Tibial nerve (tissue), 4 donors: ENCODE data around the gene CDC25A. TPM values are rescaled to one million over a fixed set of nuclear protein-coding genes. Genes with fewer than 3 reads are reported as not detected.
A peak's percentile ranks its signal among the peaks of the same experiment; 100 is the strongest.

Source experiments
- DNase-seq, 2 donors: peaks; one replicate each; pipeline ENCODE4 v3.0.0-alpha.2; 2019; ENCODE audit warnings: low spot score in 2 of 2
- H3K27ac ChIP-seq, 4 donors: fragments of 200-600 bp; sonication (generic) in 3 of 4; one replicate each; pipeline ENCODE4 v1.5.1; 2017 to 2019; ENCODE audit warnings: mild to moderate bottlenecking in 1 of 4
- H3K27me3 ChIP-seq, 2 donors: fragments of 200-600 bp; sonication (generic) in 1 of 2; one replicate each; pipeline versions ENCODE4 v1.5.1 to v1.6.0; 2017 to 2019
- H3K36me3 ChIP-seq, 3 donors: fragments of 200-600 bp; sonication (generic); one replicate each; pipeline ENCODE4 v1.5.1; 2018 to 2019
- H3K4me1 ChIP-seq, 4 donors: fragments of 200-600 bp; sonication (generic) in 3 of 4; one replicate each; pipeline ENCODE4 v1.5.1; 2017 to 2019
- H3K4me3 ChIP-seq, 4 donors: fragments of 200-600 bp; sonication (generic) in 3 of 4; one replicate each; pipeline ENCODE4 v1.5.1; 2017 to 2019; ENCODE audit warnings: mild to moderate bottlenecking in 1 of 4, moderate library complexity in 1 of 4
- H3K9me3 ChIP-seq, 4 donors: fragments of 200-600 bp; sonication (generic) in 3 of 4; one replicate each; pipeline ENCODE4 v1.5.1; 2017 to 2019
- EP300 ChIP-seq, 2 donors: sonication (generic); formaldehyde crosslinking; IDR thresholded peaks; one replicate each; pipeline ENCODE4 v1.6.1; 2017; ENCODE audit warnings: antibody characterized with exemption in 2 of 2, mild to moderate bottlenecking in 1 of 2
- POLR2A ChIP-seq, 2 donors: fragments of 450-650 bp; IDR thresholded peaks; one replicate each; pipeline ENCODE4 v1.6.1; 2017; ENCODE audit warnings: antibody characterized with exemption in 2 of 2, mild to moderate bottlenecking in 2 of 2, moderate library complexity in 2 of 2
- WGBS, 2 donors: methylation state at CpG; one replicate each; pipeline ENCODE4 v1.1.5; 2018; 5-methylcytosine and 5-hydroxymethylcytosine counted together
- total RNA-seq, 4 donors: library from RNA; depleted of rRNA; stranded (reverse); fragments of >200 nt; gene quantifications; one replicate each; pipeline ENCODE4 v1.1.0, GENCODE V29; 2016
- TF ChIP-seq, protein P1 (sequence below), 5 experiments: fragments of 200-600 bp in 3 of 5; fragments of 450-650 bp in 2 of 5; sonication (generic) in 3 of 5; IDR thresholded peaks; one replicate each; pipeline ENCODE4 v1.5.1; 2016 to 2019; ENCODE audit warnings: antibody characterized with exemption in 5 of 5, mild to moderate bottlenecking in 3 of 5, moderate library complexity in 2 of 5

Gene CDC25A
- total RNA-seq, 4 donors from 2014 or later, result 0.44 to 7.1 (median 2.1) TPM; not detected in 1

- Histone ChIP-seq H3K27me3 (no peaks in the 10 kb centered on the region), H3K27ac (no peak overlapping the region), H3K36me3 (no peaks in the 10 kb centered on the region), H3K4me3 (no peak overlapping the region), H3K4me1 (peaks cover 0 to 10% (median 3%) of the 10 kb centered on the region in 4 donors), H3K9me3 (no peaks in the 10 kb centered on the region)
- WGBS, 2 donors, result 37 to 59% methylated on average over 3 of the region's 3 CpGs
- no peak for DNase-seq
- TF ChIP-seq, protein P1, sequence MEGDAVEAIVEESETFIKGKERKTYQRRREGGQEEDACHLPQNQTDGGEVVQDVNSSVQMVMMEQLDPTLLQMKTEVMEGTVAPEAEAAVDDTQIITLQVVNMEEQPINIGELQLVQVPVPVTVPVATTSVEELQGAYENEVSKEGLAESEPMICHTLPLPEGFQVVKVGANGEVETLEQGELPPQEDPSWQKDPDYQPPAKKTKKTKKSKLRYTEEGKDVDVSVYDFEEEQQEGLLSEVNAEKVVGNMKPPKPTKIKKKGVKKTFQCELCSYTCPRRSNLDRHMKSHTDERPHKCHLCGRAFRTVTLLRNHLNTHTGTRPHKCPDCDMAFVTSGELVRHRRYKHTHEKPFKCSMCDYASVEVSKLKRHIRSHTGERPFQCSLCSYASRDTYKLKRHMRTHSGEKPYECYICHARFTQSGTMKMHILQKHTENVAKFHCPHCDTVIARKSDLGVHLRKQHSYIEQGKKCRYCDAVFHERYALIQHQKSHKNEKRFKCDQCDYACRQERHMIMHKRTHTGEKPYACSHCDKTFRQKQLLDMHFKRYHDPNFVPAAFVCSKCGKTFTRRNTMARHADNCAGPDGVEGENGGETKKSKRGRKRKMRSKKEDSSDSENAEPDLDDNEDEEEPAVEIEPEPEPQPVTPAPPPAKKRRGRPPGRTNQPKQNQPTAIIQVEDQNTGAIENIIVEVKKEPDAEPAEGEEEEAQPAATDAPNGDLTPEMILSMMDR (IDR thresholded peaks at IDR 0.05), result no peak
- TF ChIP-seq POLR2A (IDR thresholded peaks at IDR 0.05) (no peak), EP300 (IDR thresholded peaks at IDR 0.05) (no peak)
Observed at GRCh38 chr3:48226939-48227338, 38.7 kb upstream of the CDC25A start.

DNA sequence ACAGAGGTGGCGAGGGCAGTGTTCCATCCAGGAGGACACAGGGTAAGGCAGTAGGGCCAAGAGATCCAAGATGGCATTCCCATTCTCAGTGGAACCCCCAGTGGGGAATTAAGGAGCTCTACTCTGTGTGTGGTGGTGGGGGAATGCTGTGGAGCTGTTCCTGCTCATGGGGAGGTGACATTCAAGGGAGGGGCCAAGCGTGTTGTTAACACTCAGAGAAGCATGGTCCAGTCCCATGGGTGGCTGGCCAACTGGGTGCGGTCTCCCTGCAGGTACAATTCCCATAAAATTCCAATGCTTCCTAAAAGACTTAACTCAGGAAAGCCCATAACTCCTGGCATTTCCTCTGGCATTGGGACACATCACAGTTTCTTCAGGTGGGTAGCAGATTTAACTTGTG is 37.4 kb upstream of the CDC25A start:
- Histone ChIP-seq H3K4me1 (no peaks in the 10 kb centered on the region), H3K27ac (no peak overlapping the region), H3K9me3 (no peaks in the 10 kb centered on the region), H3K27me3 (no peaks in the 10 kb centered on the region), H3K4me3 (no peak overlapping the region), H3K36me3 (no peaks in the 10 kb centered on the region)
- WGBS, 2 donors, result 81 to 87% methylated on average over 3 of the region's 3 CpGs
- TF ChIP-seq, protein P1 (IDR thresholded peaks at IDR 0.05), result no peak
- TF ChIP-seq POLR2A (IDR thresholded peaks at IDR 0.05) (no peak), EP300 (IDR thresholded peaks at IDR 0.05) (no peak)
- no peak for DNase-seq

DNA sequence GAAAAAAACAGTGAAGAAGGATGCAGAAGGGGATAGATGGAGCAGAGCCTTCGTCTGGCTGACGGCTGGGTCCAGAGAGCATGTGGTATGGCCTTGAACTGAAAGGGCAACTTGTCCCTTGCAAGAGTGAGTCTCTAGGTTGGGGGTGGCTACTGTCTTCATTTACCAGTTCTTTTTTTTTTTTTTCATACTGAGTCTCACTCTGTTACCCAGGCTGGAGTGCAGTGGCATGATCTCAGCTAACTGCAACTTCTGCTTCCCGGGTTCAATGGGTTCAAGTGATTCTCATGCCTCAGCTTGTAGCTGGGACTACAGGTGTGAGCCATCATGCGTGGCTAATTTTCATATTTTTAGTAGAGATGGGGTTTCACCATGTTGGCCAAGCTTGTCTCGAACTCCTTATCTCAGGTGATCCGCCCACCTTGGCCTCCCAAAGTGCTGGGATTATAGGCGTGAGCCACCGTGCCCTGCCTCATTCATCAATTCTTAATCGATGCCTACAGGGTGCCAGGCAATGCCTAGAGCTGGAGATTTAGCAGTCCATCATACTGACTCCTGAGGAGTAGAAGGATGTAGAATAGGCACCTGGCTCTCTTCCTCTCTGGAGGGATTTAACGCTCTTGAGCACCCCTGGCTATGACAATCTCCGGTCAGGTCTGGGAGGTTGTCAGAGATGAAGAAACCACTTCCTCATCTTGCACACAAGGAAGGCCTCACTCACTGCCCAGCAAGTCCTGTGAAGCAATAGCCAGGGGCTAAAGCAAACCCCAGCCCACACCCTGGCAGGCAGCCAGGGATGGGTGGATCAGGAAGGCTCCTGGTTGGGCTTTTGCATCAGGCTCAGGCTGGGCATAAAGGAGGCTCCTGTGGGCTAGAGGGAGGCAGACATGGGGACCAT is 34.6 kb upstream of the CDC25A start, which contains the start of gene CAMP:
Gene CAMP, plus strand, starts transcription at position 880 of the 898 bp plus-strand sequence. Its CDS starts 17 bp downstream, at position 897.
- DNase-seq, result peak; percentile 32 to 35
- TF ChIP-seq, protein P1 (IDR thresholded peaks at IDR 0.05), result no peak
- TF ChIP-seq POLR2A (IDR thresholded peaks at IDR 0.05) (no peak), EP300 (IDR thresholded peaks at IDR 0.05) (peak in 1 of 2 donors; percentile 41)
- Histone ChIP-seq H3K27me3 (no peaks in the 10 kb centered on the region), H3K4me3 (no peak within 1 kb of the TSS), H3K4me1 (no peaks in the 10 kb centered on the region), H3K9me3 (no peaks in the 10 kb centered on the region), H3K27ac (no peak within 1 kb of the TSS), H3K36me3 (no peaks in the 10 kb centered on the region)
- WGBS, 2 donors, result 86 to 88% methylated on average over 11 of the region's 11 CpGs

DNA sequence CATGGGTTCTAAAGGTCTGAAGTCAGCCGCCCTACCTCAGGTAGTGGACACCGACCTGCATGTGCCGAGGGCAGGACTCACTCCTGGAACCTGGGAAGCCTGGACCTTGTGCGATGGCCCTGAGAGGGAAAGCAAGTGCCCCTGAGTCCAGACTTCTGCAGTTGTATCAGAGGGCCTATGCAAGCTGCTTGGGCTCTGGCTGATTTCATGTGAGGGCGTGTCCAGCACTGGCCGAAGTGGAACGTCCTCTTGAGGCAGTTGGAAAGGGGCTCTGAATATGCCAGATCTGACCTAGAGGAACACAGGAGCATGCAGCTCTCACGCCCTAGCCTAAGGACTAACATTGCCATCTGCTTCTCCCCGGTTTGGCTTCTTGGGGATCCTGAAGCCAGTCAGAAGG is 32.5 kb upstream of the CDC25A start:
- no peak overlapping the region for H3K4me3 ChIP-seq
- 82 to 90% methylated on average over 8 to 9 of the region's 9 CpGs for WGBS, 2 donors
- H3K36me3 ChIP-seq, result no peaks in the 10 kb centered on the region
- H3K4me1 ChIP-seq, result peaks cover 0 to 9% (median 5%) of the 10 kb centered on the region in 4 donors
- H3K9me3 ChIP-seq, result no peaks in the 10 kb centered on the region
- no peak overlapping the region for H3K27ac ChIP-seq
- H3K27me3 ChIP-seq, result no peaks in the 10 kb centered on the region
- TF ChIP-seq, protein P1 (IDR thresholded peaks at IDR 0.05), result no peak
- TF ChIP-seq EP300 (IDR thresholded peaks at IDR 0.05), result no peak
- no peak for TF ChIP-seq POLR2A (IDR thresholded peaks at IDR 0.05)
- no peak for DNase-seq

GRCh38 chr3:48219543-48219942 is 31.3 kb upstream of the CDC25A start:
- TF ChIP-seq EP300 (IDR thresholded peaks at IDR 0.05), result no peak
- TF ChIP-seq, protein P1 (IDR thresholded peaks at IDR 0.05), result no peak
- TF ChIP-seq POLR2A (IDR thresholded peaks at IDR 0.05), result no peak
- 69 to 91% methylated on average over 3 of the region's 3 CpGs for WGBS, 2 donors
- Histone ChIP-seq H3K36me3 (no peaks in the 10 kb centered on the region), H3K4me3 (no peak overlapping the region), H3K27me3 (no peaks in the 10 kb centered on the region), H3K9me3 (no peaks in the 10 kb centered on the region), H3K4me1 (peaks cover 0 to 21% (median 13%) of the 10 kb centered on the region in 4 donors), H3K27ac (no peak overlapping the region)
- no peak for DNase-seq
